ENCODE data around the gene CBX4. TPM values are rescaled to one million over a fixed set of nuclear protein-coding genes. Genes with fewer than 3 reads are reported as not detected.
A peak's percentile ranks its signal among the peaks of the same experiment; 100 is the strongest.

CBX4 gene
- total and polyA plus RNA-seq, 2 of the 13 experiments (the other 11 are each of a cell fraction or from before 2014, with no cell fraction given) = 25.8 to 50.8 TPM

DNA sequence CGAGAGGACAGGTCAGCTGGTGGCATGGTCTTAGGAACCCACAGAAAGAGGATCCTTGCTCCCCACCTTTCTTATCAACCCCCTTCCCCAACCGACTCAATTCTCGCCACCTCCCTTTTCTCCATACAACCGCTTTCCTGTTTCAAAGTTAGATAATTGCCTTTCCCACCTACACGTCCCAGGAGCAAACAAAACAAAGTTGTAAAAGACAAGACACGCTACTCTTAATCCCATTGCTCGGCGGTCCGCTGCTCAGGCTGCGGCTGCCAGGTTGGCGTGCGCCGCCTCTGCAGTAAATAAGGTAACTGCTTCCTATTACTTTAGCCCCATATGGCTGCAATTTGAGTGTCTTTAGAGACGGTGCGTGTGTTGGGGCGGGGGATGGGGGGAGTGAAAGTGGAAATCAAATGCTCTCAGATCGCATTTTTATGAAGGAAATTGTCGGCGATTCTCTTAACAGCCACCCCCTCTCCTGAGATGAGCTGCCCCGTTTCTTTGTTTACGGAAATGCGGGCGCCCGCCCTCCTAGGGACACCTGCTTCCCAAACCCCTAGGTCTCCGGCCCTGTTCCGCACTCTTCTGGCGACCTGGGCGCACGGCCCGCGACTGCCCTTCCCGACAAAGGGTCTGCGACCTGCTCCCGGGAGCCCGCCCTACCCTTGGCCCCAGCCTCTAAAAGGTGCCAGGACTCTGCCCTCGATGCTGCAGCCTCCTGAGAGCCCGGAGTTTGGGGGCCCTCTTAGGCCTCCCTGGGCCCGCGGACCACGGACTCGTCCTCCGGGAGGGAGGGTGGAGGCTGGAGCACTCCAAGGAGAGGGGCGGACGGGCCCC, 38.7 kb downstream of the CBX4 start (continued):
- TF ChIP-seq, protein P1, sequence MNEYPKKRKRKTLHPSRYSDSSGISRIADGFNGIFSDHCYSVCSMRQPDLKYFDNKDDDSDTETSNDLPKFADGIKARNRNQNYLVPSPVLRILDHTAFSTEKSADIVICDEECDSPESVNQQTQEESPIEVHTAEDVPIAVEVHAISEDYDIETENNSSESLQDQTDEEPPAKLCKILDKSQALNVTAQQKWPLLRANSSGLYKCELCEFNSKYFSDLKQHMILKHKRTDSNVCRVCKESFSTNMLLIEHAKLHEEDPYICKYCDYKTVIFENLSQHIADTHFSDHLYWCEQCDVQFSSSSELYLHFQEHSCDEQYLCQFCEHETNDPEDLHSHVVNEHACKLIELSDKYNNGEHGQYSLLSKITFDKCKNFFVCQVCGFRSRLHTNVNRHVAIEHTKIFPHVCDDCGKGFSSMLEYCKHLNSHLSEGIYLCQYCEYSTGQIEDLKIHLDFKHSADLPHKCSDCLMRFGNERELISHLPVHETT (CRISPR knock-in tag; conservative IDR thresholded peaks at IDR 0.05) = no peak
- TF ChIP-seq ZSCAN20 (CRISPR knock-in tag; IDR thresholded peaks at IDR 0.05; ENCODE audit: borderline replicate concordance) (no peak), ZNF530 (CRISPR knock-in tag; IDR thresholded peaks at IDR 0.05; ENCODE audit: low read depth) (no peak), ZFP91 (CRISPR knock-in tag; IDR thresholded peaks at IDR 0.05; ENCODE audit: borderline replicate concordance) (peak; percentile 88; the same call in 1 of the 2 replicates), SUZ12 (IDR thresholded peaks at IDR 0.05; ENCODE audit: low read depth, low read length) (peak; percentile 21; the same call in 1 of the 2 replicates), ZNF460 (CRISPR knock-in tag; IDR thresholded peaks at IDR 0.05; ENCODE audit: borderline replicate concordance) (no peak), ZSCAN21 (CRISPR knock-in tag; IDR thresholded peaks at IDR 0.05; ENCODE audit: borderline replicate concordance) (0 out of 2 replicates have a peak, but pooled peaks have one; percentile 39), WIZ (CRISPR knock-in tag; IDR thresholded peaks at IDR 0.05) (0 out of 2 replicates have a peak, but pooled peaks have one; percentile 0), CSRNP1 (CRISPR knock-in tag; IDR thresholded peaks at IDR 0.05) (peak; percentile 12; the same call in 1 of the 2 replicates), U2AF1 (optimal IDR thresholded peaks at IDR 0.05; ENCODE audit: low read depth, low read length) (no peak), PHF8 (CRISPR knock-in tag; IDR thresholded peaks at IDR 0.05) (peak; percentile 50; the same call in 1 of the 2 replicates), ZNF33A (CRISPR knock-in tag; IDR thresholded peaks at IDR 0.05; ENCODE audit: borderline replicate concordance) (no peak), ZNF44 (CRISPR knock-in tag; IDR thresholded peaks at IDR 0.05) (no peak), LCORL (IDR thresholded peaks at IDR 0.05) (no peak), LCORL (CRISPR knock-in tag; IDR thresholded peaks at IDR 0.05) (peak; percentile 19; the same call in 1 of the 2 replicates), ZNF281 (CRISPR knock-in tag; IDR thresholded peaks at IDR 0.05; ENCODE audit: borderline replicate concordance) (no peak)
- TF ChIP-seq, protein P2, sequence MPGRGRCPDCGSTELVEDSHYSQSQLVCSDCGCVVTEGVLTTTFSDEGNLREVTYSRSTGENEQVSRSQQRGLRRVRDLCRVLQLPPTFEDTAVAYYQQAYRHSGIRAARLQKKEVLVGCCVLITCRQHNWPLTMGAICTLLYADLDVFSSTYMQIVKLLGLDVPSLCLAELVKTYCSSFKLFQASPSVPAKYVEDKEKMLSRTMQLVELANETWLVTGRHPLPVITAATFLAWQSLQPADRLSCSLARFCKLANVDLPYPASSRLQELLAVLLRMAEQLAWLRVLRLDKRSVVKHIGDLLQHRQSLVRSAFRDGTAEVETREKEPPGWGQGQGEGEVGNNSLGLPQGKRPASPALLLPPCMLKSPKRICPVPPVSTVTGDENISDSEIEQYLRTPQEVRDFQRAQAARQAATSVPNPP (CRISPR knock-in tag; IDR thresholded peaks at IDR 0.05) = no peak
- TF ChIP-seq, protein P3, sequence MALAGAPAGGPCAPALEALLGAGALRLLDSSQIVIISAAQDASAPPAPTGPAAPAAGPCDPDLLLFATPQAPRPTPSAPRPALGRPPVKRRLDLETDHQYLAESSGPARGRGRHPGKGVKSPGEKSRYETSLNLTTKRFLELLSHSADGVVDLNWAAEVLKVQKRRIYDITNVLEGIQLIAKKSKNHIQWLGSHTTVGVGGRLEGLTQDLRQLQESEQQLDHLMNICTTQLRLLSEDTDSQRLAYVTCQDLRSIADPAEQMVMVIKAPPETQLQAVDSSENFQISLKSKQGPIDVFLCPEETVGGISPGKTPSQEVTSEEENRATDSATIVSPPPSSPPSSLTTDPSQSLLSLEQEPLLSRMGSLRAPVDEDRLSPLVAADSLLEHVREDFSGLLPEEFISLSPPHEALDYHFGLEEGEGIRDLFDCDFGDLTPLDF (CRISPR knock-in tag; IDR thresholded peaks at IDR 0.05) = no peak
